HG02840 (cell line): ENCODE results near the gene LNPK.
"Not testable (repeated sequence)": the region's sequence is repeated elsewhere in the genome, so short reads cannot be mapped to it uniquely, and the experiment has no call there.

Source experiments
- ATAC-seq: cut with Tn5 transposase; IDR thresholded peaks from one replicate; pipeline ENCODE4 v1.9.1; 2021; ENCODE audit warnings: mild to moderate bottlenecking, moderate library complexity, moderate number of reproducible peaks; ENCODE audit not compliant: unreplicated experiment, low FRiP score

LNPK gene, protein sequence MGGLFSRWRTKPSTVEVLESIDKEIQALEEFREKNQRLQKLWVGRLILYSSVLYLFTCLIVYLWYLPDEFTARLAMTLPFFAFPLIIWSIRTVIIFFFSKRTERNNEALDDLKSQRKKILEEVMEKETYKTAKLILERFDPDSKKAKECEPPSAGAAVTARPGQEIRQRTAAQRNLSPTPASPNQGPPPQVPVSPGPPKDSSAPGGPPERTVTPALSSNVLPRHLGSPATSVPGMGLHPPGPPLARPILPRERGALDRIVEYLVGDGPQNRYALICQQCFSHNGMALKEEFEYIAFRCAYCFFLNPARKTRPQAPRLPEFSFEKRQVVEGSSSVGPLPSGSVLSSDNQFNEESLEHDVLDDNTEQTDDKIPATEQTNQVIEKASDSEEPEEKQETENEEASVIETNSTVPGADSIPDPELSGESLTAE

DNA sequence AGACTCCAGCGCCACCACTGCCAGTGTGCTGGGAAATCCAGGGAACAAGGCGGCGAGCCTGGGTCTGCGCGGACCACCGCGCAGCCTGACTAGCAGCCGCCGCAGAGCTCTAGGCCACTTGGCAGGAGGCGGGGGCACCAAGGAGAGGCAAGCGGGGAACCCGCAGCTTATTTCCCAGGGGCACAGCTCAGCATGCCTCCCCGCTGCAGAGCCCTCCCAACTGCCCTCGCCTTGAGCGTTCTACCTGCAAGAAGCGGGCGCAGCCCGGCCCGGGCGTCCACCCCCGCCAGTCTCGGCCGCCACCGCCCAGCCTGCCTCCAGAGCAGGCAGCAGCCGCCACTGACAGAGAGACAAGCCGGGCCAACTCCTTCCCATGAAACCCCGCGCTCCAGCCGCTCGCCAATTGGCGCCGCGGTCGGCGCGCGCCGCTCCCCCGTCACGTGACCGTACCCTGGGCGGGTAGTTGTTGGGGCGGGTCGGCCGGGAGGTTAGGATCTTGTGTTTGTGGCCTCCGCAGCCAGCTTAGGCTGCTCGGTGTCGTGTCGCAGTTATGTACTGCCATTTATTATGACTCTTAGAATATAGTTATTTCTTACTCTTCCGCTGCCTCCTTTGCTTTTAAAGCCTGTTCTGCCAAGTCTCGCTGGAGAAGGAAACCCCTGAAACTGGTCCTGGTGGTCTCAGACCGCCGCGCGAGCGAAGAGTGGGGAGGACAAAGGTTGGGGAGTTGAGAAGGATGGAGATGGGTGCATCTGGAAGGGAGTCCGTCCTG, at the start of gene LNPK:
TSS of gene LNPK (minus strand) at position 352 of the 772 bp plus-strand sequence. CDS start 6,683 bp downstream, outside the sequence.
- ATAC-seq, result peak; percentile 93

DNA sequence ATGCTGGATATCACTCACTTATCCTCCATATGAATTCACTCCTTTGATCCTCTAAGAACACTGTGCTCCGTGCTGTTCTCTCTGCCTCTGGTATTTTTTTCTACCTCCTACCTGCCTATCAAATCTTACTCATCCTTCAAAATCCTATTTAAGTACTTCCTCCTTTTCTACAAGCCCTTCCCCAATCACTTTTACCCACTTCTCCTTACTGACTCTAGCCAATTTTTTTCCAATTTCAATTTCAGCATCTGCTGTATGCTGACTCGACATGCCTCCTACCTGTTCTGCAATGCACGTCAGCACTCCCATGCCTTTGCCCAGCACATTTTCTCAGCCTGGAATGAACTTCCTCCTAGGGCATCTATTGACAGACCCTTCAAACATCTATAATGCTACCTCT, 37.3 kb upstream of the LNPK start:
- ATAC-seq, result no peak

DNA sequence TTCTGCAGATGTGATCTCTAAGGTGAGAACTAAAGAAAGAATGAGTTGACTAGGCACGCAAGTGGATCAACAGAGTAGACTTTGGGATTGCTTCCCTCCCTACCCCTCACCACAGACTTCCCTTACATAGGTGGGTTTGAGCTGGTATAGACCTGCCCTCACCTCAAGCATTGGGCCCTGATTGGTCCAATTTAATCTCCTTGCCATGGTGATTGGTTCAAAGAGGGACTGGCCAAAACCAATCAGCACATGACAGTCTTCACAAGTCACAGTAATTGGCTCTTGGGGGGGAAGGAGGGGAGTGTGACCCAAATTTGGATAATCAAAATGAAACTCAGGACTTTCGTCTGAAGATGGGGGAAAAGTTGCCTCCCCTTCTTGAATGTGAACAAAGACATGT, 36.6 kb upstream of the LNPK start:
- no peak for ATAC-seq

DNA sequence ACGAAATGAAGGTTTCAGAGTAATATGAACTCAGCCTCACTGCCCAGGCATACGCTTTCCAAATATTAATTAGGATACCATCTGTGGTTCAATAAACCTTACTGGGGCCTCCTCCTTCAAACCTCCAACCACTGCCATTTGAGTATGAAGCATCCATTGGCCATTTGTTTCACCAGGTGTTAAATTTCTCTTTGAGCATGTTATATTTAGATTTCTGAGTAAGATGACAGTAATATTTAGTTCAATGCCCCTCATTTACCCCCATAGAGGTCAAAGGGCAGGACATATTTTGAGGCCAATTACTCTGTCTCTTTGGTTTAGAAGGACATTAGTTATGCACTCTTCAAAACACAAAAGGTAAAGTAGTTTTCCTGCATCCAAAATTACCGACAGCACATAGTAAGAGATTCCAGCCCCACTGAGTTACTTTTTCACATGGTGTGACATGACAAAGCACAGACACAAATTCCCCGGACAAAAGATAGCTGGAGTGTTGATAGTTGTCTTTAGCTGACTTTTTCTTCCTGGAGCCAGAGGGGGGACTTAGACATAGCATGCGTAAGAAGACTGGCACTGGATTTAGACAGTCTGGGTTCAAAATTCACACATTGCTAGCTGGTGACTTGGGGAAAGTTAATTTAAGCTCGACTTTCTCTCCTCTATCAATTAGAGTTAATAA, 33.1 kb upstream of the LNPK start:
- no peak for ATAC-seq

DNA sequence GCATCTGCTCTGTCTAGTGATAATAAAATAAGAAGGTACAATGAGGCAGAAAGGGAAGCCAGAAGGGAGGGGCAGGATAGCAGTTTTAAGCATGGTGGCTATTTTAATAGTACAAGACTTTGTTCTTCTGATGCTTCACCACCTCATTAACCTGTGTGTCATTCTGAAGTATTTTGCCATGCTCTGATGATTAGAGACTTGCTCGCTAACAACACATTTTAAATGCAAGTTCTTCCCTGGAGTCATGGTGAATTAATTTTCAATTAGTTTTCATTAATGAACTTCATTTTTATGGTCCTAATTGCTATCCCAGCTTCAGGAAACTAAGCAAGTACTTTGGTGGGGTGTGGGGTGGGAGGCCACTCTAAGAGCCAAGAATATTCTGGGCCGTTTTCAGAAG, 25.7 kb upstream of the LNPK start:
- no peak for ATAC-seq

DNA sequence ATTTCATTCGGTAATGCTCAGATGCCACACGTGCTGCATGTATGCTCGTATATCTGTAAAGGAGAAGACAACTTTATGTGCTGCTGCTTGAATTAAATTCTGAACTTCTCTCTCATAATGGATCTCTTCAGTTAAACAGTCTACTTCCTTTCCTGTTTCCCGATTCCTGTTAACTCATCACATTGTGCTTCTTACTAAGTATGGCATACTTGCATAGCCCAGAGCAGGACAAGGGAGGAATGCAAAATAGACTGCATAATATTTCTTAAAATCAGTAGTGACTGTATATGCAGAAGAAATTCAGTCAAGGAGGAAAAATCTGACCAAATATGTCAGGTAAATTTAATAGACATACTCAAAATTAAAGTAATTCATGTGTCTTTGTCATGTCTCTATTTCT, 23.9 kb upstream of the LNPK start:
- ATAC-seq, result no peak

DNA sequence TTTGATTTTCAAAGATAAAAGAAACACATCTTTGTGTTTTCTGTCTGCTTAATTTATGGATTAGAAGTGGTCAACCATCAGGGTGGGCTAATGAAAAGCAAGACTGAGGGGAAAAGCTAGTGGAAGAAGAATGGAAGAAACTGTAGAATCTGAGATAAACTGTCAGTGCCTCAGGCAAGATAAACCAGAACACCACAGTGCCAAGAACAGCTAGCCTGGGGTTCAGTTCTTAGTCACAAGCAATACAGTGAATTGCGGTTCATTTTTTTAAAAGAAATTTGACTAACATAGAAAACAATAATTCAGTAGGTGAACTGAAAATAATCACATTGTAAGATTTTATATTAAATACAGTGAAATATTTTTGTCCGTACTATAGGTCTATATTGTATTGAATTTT, 22.0 kb upstream of the LNPK start:
- ATAC-seq, result no peak

DNA sequence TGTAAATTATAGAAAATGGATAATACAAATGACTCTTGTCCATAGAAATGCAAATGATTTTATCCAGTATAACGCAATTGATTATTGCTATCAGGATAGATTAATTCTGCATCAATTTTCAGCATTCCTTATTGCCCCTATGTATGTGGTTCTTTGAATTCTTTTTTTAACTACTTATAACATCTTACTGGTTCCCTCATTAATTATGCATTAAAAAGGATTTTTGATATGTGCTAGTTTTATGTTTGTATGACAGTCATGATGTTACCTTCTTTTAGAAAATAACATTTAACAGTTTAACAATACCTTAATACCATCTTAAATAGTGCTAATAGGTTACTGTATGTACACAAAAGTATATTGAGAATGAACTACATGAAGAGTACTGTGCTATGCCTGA, 20.0 kb upstream of the LNPK start:
- ATAC-seq, result no peak

DNA sequence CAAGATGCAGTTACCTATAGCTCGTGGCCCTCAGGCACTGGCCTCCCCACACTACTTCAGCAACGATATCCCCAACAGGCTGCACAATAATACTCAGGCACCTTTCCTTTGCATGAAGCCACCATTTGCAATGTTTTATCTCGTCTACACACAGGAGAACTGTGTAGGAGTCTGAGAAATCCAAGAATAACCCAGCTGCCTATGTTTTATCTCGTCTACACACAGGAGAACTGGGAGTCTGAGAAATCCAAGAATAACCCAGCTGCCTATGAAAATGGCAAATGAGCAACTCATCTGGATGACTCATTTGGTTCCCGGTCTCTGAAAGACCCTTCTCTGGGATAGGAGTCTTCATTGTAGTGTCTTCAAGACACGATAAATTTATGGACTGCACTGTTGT, 18.3 kb upstream of the LNPK start:
- no peak for ATAC-seq

DNA sequence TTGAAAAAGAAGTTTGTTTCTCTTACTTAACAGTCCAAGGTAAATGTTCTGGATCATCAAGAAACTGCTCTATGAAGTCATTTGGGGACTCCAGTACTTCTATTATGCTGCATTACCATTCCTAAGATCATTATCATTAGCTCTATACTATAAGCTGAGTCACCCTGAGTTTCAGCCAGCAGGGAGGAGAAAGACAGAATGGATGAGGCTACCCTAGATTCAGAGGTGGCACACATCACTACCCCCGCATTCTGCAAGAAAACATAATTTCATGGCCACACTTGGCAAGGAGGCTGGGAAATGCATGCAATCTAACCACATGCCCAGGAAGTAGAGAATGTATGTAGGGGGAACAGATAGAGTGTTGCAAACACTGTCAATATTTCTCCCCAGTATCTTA, 16.6 kb upstream of the LNPK start:
- ATAC-seq, result no peak

DNA sequence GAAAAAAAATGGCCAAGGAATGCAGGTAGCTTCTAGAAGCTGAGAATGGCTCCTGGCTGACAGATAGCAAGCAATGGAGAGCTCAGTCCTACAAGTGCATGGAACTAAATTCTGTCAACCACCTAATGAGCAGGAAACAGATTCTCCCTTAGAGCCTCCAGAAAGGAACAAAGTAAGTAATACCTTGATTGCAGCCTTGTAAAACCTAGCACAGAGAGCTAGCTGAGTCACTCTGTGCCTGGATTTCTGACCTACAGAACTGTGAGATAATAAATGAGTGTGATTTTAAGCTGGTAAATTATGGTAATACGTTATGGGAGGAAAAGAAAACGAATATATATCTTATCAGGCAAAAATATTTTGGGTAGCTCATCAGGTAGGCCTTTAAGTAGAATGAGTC, 7.4 kb upstream of the LNPK start:
- no peak for ATAC-seq

DNA sequence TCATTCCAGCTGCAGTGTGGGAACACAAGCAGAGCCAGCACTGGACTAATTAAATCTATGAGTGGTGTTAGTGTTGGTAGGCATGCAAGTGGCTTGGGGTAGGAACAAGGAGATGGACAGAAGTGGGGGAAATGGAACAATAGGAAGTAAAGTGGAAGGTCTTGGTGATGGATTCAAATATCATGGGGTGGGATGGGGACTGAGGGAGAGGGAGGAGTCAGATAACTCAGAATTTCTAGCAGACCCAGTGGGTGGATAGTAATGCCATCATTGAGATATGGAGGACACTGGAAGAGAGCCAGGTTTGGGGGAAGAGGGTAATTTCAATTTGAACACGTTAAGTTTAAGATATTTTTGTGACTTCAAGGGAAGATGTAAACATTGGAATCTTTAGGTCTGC, 2.9 kb upstream of the LNPK start:
- no peak for ATAC-seq

DNA sequence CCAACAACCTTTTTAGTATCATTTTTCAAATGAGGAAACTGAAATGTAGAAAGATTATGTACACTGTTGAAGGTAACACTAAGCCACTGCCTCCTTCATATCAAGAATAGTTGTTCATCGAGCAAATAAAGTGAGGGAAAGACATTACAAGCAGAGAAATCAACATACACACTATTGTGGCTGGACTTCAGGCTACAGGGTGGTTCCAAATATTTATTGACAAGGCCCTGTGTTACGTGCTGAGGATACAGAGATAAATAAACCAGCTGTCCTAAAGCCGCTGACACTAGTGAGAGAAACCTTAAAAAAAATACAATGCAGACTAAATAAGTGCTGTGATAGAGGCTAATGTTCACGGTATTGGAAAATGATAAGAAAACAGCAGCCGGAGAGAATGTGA, 1.9 kb upstream of the LNPK start:
- no peak for ATAC-seq

DNA sequence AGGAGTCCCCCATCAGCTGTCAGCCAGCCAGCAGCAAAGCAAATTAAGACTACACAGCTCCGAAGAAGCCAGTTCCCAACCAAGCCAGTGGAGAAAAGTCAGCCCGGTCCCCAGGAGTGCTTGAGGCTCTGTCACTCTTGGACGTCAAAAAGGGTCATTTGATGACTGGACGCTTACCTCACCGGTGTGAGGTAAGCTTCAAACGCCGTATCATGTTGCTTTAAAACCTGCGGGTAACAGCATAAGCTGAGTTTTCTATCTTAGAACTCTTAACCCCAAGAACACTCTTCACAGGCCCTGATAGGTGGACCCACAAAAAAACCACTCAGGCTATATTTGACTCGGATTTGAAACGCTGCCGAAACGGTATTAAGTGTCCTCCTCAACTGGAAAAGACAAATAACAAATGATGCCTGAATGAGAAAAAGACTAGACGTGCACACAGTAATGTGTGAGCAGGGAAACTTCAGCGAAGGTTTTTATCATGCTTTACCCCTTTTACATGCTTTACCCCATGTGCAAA, 682 bp upstream of the LNPK start:
- peak; percentile 2 for ATAC-seq

DNA sequence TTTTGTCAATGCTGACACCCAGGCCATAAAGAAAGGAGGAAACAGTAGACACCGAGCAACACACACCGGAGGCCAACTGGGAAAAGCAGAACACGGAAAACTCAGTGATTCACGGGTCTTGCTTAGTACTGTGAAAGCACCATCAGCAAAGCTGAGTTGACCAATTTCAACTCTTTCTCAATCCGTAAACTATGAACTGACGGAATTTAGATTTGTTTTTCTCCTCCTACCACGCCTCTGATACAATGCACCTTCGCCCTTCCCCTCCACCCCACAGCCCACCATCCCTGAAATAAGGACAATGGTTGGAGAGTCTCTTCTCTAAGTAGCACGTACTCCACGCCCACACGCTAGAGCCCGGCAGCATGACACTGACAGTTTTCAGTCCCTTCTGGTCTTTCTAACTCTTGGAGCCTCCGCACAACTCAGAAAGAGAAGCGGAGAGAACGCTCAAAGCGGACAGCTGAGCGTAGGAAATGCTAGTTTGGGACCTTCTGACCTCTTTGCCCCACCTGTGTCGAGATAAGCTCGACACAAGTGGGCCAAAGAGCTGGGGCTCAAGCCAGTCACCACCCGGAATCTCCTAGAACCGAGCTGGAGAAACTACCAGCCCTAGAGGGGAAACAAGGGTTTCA, 669 bp downstream of the LNPK start:
- peak; percentile 38 for ATAC-seq

DNA sequence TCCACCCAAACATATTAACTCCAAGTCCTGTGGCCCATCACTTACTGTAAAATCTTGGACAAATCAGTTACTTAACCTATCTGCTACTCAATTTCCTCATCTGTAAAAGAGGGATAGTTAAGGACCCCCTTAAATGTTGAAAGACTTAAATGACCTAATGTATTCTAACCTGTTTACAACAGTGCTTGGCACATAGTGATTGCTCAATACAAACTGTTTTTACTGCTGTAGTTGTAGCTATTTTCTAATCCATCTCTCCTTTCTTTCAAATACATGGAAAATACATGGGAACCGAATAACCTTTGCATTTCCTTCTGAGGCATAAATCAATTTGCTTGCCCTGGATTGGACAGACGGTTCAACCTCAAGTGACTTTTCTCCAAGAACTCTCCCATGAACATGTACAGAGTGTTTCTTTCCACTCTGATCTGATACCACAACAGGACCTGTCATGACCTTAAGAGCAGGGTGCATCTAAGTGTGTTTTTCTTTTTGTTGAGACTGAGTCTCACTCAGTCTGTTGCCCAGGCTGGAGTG, 2.7 kb downstream of the LNPK start:
- no peak for ATAC-seq

DNA sequence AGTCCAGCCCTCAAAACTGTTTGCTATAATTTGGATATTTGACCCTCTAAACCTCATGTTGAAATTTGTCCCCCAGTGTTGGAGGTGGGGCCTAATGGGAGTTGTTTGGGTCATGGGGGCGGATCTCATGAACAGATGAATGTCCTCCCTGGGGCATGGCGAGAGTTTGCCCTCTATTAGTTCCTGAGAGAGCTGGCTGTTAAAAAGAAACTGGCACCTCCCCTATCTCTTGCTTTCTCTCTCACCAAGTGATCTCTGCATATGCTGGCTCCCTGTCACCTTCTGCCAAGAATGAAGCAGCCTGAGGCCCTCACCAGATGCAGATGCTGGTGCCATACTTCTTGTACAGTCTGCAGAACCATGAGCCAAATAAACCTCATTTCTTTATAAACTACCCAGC, 12.0 kb downstream of the LNPK start:
- ATAC-seq, result no peak

DNA sequence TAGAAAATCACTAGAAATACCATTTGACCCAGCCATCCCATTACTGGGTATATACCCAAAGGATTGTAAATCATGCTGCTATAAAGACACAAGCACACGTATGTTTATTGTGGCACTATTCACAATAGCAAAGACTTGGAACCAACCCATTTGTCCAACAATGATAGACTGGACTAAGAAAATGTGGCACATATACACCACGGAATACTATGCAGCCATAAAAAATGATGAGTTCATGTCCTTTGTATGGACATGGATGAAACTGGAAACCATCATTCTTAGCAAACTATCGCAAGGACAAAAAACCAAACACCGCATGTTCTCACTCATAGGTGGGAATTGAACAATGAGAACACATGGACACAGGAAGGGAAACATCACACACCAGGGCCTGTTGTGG, 14.9 kb downstream of the LNPK start:
- ATAC-seq, result not testable (repeated sequence)

DNA sequence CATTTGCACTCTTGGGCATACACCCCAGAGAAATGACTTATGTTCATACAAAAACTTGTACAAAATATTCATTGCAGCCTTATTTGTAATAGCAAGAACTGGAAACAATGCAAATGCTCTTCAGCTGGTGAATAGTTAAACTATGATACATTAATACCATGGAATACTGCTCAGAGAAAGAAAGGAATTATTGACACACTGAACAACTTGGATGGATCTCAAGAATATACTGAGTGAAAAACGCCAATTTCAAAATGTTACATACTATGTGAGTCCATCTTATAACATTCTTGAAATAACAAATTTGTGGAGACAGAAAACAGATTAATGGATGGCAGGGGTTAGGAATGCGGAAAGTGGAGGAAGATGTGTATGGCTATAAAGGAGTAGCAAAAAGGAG, 17.2 kb downstream of the LNPK start:
- ATAC-seq, result no peak

DNA sequence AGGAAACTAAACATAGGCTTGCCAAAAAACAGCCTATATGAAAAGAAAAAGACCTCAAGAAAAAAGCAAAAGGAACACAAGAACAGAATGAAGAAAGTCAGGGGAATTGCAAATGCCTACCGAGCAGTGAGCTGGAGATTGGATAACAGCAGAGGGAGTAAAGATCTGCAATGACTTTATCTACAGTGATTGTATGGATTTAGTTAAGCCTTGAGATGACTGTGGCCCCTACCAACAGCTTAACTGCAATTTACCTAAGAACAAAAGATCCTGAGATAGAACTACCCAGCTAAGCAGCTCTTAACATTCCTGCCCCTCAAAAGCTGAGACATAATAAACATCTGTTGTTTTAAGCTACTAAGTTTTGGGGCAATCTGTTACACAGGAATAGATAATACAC, 20.5 kb downstream of the LNPK start:
- no peak for ATAC-seq
